ENCODE results near the gene CD109.
A peak's percentile ranks its signal among the peaks of the same experiment; 100 is the strongest.
"Not testable (repeated sequence)": the region's sequence is repeated elsewhere in the genome, so short reads cannot be mapped to it uniquely, and the experiment has no call there.

CD109 gene

DNA sequence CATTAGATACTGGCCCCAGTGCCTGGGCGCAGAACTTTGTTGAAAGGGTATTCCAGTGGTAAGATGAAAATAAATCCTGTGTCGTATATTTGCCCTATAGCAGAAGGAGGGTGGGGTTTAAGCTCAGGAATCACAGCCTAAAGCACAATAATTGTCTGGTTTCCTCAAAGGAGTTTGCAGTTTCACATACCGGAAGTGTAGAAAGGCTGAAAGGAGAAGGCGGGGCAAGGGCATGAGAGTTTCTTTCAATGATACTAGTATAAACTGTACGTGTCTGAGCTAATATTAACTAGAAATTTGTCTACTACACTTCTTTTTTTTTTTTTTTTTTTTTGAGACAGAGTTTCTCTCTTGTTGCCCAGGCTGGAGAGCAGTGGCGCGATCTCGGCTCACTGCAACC is 29.2 kb downstream of the CD109 start:
- DNase-seq (ENCODE audit: low read depth in 3 of 3) = not testable (repeated sequence)

DNA sequence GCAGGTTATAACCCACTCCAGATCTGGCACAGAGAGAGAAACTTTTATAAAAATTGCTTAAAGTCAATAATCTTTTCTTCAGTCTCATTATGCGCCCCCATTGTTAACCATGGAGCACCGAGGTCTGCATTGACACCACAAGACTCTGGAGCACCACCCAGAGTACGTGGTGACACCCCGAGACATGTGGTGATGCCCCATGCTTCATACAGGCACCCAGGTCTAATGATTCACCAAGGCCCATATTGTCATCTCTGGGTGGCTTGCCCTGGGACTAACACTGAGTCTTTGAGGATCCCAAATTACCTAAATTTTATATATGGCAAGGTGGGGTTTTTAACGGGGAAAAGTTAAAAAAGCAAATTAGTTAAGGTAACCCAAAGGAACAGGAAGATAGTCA is 31.1 kb downstream of the CD109 start:
- no peak for DNase-seq (ENCODE audit: low read depth in 3 of 3)

DNA sequence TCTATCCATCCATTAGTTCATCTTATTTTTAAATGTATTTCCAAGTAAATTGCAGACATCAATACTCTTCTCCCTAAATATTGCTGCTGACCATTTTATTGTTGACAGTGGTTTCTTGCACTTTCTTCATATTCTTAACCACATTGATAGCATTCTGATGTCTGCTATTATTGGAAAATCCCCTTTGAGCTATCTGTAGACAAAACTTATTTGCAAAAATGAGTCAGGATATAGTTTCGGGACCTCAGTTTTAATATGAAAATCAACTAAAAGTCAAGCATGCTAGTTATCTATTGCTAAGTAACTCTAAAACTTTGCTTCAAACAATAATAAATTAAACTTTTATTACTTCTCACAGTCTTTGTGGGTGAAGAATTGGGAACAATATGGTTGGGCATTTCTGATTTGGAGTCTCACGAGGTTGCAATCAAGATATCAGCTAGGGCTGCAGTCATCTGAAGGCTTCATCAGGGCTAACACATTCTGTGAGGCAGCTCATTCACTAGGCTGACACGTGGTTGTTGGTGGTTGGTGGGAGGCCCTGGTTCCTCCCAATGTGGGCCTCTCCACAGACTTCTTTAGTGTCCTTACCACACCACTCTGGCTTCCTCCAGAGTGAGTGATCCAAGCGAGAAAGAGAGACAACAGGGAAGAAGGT is 32.7 kb downstream of the CD109 start:
- peak in 1 of 3 donors; percentile 31 for DNase-seq (ENCODE audit: low read depth in 3 of 3)

DNA sequence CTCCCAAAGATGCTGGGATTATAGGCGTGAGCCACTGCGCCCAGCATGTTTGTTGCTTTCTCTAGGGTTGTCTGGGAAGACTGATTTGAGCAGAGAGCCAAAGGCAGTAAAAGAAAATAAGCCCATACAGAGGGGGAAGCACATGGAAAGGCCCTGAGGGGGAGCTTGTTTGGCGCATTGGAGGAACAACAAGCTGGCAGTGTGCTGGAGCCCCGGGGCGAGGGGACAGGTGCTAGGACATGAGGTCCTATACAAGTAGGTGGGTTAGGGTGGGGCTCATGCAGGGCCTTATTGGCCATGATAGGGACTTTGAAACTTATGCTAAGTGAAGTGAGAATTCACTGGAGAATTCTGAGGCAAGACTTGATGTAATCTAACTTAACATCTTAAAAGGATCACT is 35.3 kb downstream of the CD109 start:
- no peak for DNase-seq (ENCODE audit: low read depth in 3 of 3)

DNA sequence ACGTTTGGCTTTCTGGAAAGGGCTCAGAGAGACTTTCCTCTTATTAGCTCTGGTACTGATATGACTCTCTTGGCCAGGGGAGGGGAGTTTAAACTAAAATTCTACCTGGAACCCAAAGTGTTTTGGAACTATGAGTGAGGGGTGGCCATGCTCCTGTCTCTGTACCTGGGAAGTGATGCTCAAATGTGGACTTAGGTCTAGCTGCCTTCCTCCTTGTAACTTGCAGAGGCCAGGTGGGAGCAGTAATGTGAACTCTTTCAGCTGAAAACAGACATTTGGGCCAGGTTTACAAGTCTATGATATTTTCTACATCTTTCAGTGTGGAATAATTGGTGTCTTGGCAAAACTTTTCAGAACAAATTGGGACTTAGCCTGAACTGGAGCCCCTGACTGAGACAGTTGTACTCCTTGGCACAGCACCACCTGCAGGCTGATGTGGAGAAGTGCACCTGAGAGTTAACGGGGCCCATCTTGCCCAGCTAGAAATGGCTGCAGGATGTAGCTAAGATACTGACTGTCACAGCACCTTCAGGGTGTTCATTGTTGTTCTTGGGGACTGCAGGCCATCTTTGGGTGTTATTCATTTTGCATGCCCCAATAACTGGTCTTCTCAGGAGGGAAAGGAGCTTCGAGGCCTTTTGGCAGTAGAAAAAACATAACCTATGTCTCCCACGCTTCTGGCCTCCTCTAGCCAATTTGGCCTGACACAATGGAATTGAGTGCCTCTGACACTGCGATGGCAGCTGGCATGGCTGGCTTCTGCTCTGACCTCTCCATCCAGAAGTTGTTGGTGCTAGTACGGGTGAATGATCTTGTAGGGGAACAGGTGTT is 37.1 kb downstream of the CD109 start:
- peak; percentile 51 to 65 (median 52) for DNase-seq (ENCODE audit: low read depth in 3 of 3)

DNA sequence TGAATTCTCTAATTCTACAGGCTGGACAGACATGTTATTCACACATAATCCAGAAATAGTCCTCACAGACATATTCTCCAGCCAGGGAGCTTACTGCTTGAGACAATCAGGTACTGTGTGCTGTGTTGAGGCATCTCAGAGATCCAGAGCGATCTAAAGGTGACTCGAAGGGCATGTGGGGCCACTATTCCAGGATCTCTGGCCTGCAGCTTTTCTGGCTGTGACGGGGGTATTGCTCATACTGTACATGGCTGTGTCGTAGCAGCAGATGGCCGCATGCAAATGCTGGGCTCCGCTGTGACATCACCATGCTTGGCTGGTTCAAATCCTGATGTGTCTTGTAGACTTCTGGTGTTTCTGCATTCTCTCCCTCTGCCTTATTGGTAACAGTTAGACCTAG is 37.8 kb downstream of the CD109 start:
- no peak for DNase-seq (ENCODE audit: low read depth in 3 of 3)

DNA sequence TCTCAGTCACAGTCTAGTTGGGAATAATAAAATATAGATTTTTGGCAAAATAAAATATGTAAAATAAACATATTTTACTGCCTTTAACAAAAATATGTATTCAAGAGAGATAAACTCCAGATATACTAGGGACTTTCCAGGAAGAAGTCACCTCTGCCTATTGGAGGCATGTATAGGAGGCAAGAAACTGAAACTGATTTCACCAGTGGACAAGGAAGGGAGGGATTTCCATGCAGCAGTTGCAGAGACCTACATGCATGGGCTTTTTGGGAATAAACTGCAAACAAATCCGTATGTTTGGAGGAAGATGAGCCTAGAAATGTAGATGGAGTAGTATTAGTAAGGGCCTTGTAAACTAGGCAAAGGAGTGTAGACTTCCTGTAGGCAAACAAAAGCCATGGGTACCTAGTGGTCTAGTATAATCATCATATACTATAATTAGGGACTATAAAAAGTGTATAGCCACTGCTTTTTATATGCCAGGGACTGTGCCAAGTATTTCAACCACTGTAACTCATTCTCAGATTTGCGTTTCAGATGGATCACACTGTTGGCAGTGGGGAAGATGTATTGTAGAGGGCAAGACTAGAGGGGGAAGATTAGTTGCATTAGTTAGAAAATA is 38.9 kb downstream of the CD109 start:
- DNase-seq (ENCODE audit: low read depth in 3 of 3) = no peak

DNA sequence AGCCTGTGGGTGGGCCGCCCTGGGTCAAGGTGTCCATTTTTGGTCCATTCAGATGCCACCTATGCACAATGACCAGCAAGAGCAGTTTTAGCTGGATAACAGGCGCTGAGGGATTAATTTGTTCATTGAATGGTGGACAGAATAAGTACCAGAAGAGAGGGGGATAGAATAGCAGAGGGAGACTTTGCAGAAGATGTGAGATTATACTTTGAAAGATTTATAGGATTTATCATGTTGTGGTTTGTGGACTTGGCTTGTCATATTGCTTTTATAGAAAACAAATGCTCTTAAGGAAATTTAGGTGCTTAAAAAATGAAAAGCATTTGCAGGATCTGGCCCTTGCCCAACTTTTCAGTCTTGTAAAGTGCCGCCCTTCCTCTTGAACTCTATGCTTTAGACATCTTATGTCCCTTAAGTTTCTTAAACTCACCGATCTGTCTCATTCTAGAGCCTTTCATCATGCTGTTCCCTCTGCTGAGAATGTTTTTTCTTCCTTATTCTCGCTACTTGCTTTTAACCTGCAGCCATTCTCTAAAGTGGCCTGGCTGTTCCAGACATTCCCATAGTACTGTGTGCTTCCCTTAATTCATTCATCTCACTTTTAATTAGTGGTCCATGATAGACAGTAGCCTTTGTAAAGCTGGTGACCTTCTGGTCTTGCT is 42.5 kb downstream of the CD109 start:
- DNase-seq (ENCODE audit: low read depth in 3 of 3) = no peak

DNA sequence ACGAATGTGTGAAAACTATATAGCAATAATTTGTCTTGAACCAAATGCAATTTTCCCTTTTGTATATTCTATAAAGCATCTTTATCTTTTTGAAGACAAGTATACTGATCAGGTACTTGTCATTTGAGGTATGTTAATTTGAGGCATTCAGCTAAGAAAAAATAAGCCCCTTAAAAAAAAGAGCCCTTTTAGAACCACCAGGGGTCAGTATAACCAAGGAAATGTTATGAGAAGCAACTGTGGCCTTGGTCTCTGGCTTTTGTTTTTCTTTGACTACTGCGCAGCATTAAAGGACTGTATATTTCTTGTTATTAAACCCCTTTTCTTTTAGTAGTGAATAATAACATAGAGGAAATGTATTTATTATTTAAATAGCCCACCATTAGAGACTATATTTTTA is 43.1 kb downstream of the CD109 start:
- DNase-seq (ENCODE audit: low read depth in 3 of 3) = no peak

DNA sequence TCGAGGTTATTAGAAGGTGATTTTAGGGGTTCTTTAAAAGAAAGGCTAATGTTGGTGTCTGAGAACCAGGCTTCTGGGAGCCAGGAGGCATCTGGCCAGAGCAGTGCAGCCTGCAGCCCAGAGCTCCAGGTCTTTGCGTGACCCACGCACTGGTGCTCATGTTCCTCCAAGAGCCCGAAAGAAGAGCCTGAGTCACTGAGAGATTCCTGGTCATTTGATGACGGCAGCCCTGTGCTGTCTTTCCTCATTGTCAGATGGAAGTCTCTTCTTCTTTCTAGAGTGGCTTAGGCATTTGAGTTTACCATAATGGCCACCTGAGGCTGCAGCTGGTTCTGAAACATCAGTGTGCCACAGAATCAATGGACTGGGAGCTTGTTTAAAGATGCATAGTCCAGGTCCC is 46.4 kb downstream of the CD109 start:
- DNase-seq (ENCODE audit: low read depth in 3 of 3) = no peak

DNA sequence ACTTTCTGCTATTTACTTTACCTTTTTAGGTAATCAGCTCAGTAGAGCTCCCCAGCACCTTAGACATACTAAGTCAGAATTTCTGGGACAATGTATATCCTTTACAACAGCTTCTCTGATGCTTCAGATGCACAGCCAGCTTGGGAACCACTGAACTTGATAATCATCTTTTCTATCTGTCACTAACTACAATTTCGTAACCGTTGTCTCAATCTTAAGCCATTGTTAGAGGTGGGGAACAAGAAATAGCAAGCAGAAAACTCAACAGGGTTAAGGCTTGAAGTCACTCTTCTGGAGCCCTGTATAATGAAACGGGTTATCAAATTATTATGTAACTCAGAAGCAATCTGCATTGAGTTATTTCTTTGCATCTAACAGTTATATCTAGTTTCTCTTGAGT is 47.1 kb downstream of the CD109 start:
- no peak for DNase-seq (ENCODE audit: low read depth in 3 of 3)

DNA sequence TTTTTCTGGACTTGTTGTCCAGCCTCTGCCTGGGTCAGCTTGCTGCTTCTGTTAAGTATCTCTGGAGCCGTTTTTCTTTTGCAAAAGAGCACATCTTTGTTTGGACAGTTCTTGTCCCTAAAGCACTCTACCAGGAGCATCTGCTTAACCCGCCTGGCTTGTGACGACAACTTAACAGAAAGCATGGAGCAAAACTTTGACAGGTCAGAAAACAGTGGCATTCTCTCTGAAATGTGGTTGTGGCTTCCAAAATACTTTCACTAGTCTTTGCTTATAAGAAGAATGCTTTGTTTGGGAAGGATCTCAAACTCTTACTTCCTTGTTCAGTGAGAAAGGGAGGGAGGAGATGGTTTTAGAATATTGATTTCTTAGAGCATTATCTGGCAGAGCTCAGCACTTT is 47.6 kb downstream of the CD109 start:
- DNase-seq (ENCODE audit: low read depth in 3 of 3) = no peak

DNA sequence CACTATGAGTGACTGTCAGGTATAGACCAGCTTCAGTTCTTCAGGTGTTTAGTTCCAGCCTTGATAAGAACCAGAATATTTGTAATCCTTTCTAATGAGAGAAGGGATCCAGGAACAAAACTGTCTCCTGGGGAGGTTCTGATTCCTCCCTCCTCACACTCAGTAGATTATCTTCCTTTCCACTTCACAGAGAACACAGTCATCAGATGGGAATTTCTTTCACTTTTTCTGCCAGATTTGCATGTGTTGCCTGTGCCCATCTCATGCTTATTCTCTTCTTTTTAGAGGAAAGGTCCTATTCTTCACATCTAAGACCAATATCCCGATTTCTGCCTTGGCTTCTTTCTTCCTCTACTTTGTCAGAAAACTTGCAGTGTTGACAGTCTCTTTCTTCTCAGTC is 50.8 kb downstream of the CD109 start:
- no peak for DNase-seq (ENCODE audit: low read depth in 3 of 3)

DNA sequence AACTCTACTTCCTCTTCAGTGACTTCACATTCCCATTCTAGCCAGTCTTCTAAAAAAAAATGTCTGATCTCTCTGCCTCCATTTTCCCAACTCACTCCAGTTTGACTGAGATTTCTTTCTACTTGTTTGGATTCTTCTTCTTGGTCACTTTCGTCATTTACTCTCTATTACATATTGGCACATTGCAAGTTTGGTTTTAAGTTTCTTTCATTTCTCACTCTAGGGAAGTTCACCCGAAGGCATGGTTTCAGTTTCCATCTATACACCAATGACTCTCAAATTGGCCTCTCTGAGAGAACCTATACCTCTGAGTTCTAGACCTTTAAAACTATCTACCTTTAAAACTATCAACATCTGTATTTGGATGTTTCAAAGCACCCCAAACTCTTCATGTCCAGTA is 51.3 kb downstream of the CD109 start:
- no peak for DNase-seq (ENCODE audit: low read depth in 3 of 3)

DNA sequence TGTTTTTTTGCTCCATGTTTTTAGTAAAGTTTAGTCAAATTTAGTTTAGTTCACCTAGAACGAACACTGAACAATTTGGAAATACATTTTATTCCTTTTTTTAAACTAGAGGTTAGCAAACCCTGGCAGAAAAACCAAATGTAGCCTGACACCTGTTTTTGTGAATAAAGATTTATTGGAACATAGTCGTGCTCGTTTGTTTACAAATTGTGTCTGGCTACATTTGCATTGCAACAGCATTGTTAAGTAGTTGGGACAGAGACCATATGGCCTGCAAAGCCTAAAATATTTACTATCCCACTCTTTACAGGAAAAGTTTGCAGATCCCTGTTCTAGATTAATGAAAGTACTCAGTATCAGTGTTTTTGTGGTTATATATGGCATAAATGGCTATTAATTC is 56.9 kb downstream of the CD109 start:
- DNase-seq (ENCODE audit: low read depth in 3 of 3) = no peak

DNA sequence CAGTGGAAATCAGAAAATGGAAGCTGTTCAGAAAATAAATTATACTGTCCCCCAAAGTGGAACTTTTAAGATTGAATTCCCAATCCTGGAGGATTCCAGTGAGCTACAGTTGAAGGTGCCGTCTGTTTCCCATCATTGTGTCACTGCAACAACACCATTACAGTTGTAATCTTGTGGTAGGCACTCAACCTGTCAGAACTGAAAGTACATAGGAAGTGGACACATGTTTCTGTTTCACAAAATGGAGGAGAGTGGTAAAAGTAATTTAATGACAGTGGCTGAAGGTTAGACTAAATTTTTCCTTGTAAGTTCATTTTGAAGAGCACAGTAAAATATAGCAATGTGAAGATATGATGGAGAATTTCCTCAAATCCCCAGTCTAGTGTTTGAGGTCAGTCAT is 70.0 kb downstream of the CD109 start:
- DNase-seq (ENCODE audit: low read depth in 3 of 3) = no peak

DNA sequence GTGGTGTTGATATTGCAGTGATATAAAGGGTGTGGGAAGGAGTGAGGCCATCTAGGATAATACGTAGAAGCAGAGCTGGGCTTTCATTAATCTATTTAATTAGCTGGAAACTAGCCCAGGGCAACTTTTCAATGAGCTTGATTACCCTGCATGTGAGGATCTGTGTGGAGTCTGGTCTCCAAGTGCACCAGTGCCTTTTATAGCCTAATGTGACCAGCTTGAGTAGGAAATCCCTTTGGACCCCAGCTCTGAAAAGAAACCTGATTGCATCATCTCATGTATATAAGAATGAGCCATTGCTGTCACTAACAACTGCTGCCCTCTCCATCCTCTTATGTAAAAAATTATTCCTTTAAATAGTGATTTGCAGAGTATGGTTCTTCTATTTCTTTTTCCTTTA is 72.6 kb downstream of the CD109 start:
- DNase-seq (ENCODE audit: low read depth in 3 of 3) = no peak

DNA sequence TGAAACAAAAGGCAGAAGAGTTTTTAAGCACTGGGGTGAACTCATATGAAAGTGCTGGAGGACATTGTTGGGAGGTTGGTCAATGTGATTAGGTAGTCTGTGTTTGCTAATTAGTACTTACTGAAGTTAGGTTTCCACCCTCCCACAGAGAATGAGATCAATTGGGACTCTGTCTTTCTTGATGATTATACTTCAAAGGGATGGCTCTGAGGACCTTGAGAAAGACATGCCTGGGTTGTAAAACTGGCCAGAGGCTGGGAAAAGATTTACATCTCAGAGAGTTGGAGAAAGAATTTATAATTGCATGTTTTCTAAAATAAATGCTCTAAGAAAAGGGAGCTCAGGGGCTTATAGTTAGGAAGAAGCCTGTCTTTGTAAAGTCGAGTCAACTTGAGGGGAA is 74.0 kb downstream of the CD109 start:
- no peak for DNase-seq (ENCODE audit: low read depth in 3 of 3)

DNA sequence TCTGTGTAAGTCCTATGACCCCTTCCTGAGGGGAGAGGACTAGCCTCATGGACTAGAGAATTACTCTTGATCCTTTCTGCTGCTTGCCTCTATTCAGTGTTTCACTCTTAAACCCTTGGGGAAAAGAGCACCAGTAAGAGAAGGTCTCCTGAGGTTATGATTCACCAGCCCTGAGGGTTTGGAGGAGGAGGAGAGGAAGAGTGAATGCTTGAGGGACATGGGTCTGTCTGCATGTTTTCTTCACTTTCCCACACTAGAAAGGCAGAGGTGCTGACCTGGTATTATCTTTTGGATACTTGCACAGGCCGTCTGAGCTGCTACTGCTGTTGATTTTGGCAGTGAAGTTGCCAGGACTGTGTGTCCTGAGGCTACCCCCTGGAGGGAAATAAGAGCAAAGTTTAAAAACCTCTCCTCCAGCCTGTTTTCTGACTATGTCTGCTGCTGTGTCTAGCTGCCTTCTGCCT is 78.3 kb downstream of the CD109 start:
- DNase-seq (ENCODE audit: low read depth in 3 of 3) = no peak

DNA sequence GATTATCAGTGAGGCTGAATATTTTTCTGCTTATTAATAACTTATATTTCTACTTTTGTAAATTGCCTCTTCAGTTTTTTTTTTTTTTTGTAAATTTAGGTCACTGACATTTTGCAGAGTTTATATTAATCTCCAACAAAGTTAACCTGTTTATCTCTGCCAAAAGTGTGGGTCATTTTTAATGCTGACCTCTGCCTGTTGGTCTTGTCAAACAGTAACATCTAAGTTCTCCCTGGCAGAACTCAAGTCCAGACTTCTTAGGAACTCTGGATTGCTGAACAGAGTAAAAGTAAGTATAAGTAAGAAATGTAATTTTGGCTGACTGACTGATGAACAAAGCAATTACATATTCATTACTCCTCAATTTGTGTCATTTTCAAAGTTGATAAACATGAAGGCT is 83.9 kb downstream of the CD109 start:
- no peak for DNase-seq (ENCODE audit: low read depth in 3 of 3)

DNA sequence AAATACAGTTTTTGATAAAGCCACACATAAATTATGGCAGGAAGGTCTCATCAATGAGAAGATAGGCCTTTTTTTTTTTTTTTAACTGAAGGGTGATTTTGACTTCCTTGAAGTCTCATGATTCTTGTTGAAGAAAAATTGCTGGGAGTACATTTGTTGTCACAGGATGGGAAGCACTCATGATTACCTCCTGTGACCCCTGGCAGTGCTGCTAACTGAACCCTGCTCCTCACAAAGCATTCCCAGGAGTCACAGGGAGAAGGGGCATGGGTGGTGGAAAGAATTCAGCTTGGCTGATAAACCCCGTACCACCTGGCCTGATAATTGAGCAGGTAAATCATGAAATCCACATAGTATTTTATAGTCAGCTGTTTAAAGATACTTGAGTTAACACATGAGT is 86.9 kb downstream of the CD109 start:
- DNase-seq (ENCODE audit: low read depth in 3 of 3) = no peak

DNA sequence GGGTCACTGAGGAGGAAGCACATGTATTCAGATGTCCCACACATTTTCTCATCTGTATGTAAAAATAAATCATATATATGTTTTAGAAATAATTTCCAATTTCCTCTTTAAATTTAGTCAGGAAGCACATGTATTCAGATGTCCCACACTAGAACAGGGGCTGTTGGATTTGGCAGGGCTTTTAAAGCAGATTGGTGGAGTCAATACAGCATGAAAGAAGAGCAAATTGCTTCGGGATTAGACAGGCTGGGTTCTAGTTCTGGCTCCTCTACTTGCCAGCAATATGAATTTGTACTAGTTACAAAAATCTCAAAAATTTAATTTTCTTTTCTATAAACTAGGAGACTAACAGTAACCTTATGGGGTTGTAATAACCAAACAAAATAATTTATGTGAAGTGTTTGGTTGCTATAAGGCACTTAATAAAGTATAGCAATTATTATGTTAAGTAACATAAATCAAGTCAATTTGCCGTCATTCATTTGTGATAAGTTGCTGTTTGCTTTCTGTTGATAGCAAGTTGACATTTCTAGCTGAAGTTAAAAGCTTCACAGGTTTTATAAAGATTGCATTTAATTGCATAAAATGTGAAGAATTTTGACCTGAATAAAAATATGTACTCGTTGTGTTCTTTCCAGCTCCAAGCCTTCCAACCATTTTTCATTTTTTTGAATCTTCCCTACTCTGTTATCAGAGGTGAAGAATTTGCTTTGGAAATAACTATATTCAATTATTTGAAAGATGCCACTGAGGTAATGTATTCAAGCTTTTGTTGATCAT is 88.9 kb downstream of the CD109 start:
- no peak for DNase-seq (ENCODE audit: low read depth in 3 of 3)

Measured in stimulated activated CD4-positive, alpha-beta T cell treated with anti-CD3 and anti-CD28 coated beads, TNF-alpha, amount 100 ng/mL, for 48 hours (primary cell).